Colonic mucosa (tissue), 4 donors: ENCODE measurements around the gene CSF2RB. TPM values are rescaled to one million over a fixed set of nuclear protein-coding genes. Genes with fewer than 3 reads are reported as not detected.

ENCODE experiments used
- DNase-seq: peaks from one replicate; pipeline ENCODE4 v3.0.0-alpha.2; 2020
- H3K27ac ChIP-seq: fragments of 200-600 bp; one replicate; pipeline ENCODE4 v1.8.0; 2021
- H3K27me3 ChIP-seq: fragments of 200-600 bp; one replicate; pipeline ENCODE4 v1.8.0; 2021
- H3K36me3 ChIP-seq: fragments of 200-600 bp; one replicate; pipeline ENCODE4 v1.8.0; 2021
- H3K4me1 ChIP-seq: fragments of 200-600 bp; one replicate; pipeline ENCODE4 v1.8.0; 2021; ENCODE audit warnings: mild to moderate bottlenecking
- H3K4me3 ChIP-seq: fragments of 200-600 bp; one replicate; pipeline ENCODE4 v1.8.0; 2021
- H3K9ac ChIP-seq, 2 donors: one replicate each; pipeline ENCODE4 v1.7.0; 2013; ENCODE audit warnings: control low read depth in 2 of 2, low read depth in 2 of 2, low read length in 2 of 2
- H3K9me3 ChIP-seq: fragments of 200-600 bp; one replicate; pipeline ENCODE4 v1.8.0; 2021
- CTCF ChIP-seq: fragments of 200-600 bp; IDR thresholded peaks from one replicate; pipeline ENCODE4 v1.8.0; 2022; ENCODE audit warnings: antibody characterized with exemption, mild to moderate bottlenecking
- intact Hi-C: fragments of 100-400 bp; cut with DNase I; formaldehyde crosslinking; loops from one replicate; pipeline ENCODE4 v1.14.1; 2022
- total RNA-seq, 2 donors: library from RNA; stranded (reverse); fragmentation: NEBNext Ultra II Directional in 1 of 2; extraction: Animal tissue kit (Norgen Biotek cat#: 25700) in 1 of 2; gene quantifications; one replicate each; pipeline ENCODE4 v1.2.1, GENCODE V29; 2021
- donor health status: healthy.
- donor health status: DM: no; HTN: no; CAD: no.
- donor health status: DM: no; HTN: no; CAD: no.

The CSF2RB gene
- total RNA-seq, 2 donors from 2014 or later, result 2.1 to 5.2 TPM

GRCh38 chr22:36938886-36939285 is 25.5 kb downstream of the CSF2RB start:
- intact Hi-C loops, result no loop called here
- no peak overlapping the region for H3K4me3 ChIP-seq
- DNase-seq, result no peak
- H3K27me3 ChIP-seq, result no peaks in the 10 kb centered on the region
- H3K36me3 ChIP-seq, result no peaks in the 10 kb centered on the region
- TF ChIP-seq CTCF, result no peak
- no peak overlapping the region for H3K9ac ChIP-seq
- H3K27ac ChIP-seq, result no peak overlapping the region
- H3K9me3 ChIP-seq, result no peaks in the 10 kb centered on the region
- no peaks in the 10 kb centered on the region for H3K4me1 ChIP-seq

- no peak overlapping the region for H3K27ac ChIP-seq
- no peaks in the 10 kb centered on the region for H3K36me3 ChIP-seq
- no peak for TF ChIP-seq CTCF
- no peaks in the 10 kb centered on the region for H3K4me1 ChIP-seq
- H3K9ac ChIP-seq, result no peak overlapping the region
- intact Hi-C loops, result no loop called here
- no peak for DNase-seq
- no peak overlapping the region for H3K4me3 ChIP-seq
- no peaks in the 10 kb centered on the region for H3K9me3 ChIP-seq
- H3K27me3 ChIP-seq, result no peaks in the 10 kb centered on the region
These were observed 27.2 kb downstream of the CSF2RB start for GRCh38 chr22:36940676-36941075.

DNA sequence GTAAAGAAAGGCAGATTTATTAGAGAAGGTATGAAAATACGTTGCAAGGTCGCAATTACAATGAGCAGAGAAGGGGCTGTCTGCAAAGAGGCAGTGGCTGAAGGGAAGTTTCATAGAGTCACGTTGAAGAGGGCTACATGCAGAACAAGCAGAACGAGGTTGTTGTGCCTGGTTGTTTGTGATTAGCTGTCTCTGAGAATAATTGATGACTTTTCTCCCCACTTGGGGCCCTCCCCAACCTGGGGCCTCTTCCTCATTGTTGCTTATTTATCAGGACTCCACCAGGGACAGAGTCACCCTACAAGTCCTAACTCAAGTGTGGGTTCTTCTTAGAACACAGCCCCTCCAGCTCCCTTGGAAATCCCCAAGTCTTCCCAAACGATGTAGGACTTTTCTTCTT is 29.1 kb downstream of the CSF2RB start:
- no peak overlapping the region for H3K9ac ChIP-seq
- no peaks in the 10 kb centered on the region for H3K4me1 ChIP-seq
- DNase-seq, result no peak
- H3K27ac ChIP-seq, result no peak overlapping the region
- H3K27me3 ChIP-seq, result no peaks in the 10 kb centered on the region
- no peak overlapping the region for H3K4me3 ChIP-seq
- intact Hi-C loops, result no loop called here
- no peaks in the 10 kb centered on the region for H3K36me3 ChIP-seq
- no peaks in the 10 kb centered on the region for H3K9me3 ChIP-seq
- TF ChIP-seq CTCF, result no peak

GRCh38 chr22:36946421-36947158 is 33.2 kb downstream of the CSF2RB start:
- Histone ChIP-seq H3K4me1 (no peaks in the 10 kb centered on the region), H3K36me3 (no peaks in the 10 kb centered on the region), H3K27ac (no peak overlapping the region), H3K9me3 (no peaks in the 10 kb centered on the region), H3K9ac (no peak overlapping the region), H3K4me3 (no peak overlapping the region), H3K27me3 (no peaks in the 10 kb centered on the region)
- TF ChIP-seq CTCF, result no peak
- DNase-seq, result no peak
- intact Hi-C loops, result no loop called here

GRCh38 chr22:36948273-36949225 is 35.1 kb downstream of the CSF2RB start:
- Histone ChIP-seq H3K27me3 (no peaks in the 10 kb centered on the region), H3K4me1 (no peaks in the 10 kb centered on the region), H3K9ac (no peak overlapping the region), H3K27ac (no peak overlapping the region), H3K9me3 (no peaks in the 10 kb centered on the region), H3K4me3 (no peak overlapping the region), H3K36me3 (no peaks in the 10 kb centered on the region)
- intact Hi-C loops, result no loop called here
- no peak for TF ChIP-seq CTCF
- no peak for DNase-seq
